Activated CD4-positive, CD25-positive, alpha-beta regulatory T cell (primary cell): ENCODE measurements around the gene RNMT.
"Not testable (repeated sequence)": the region's sequence is repeated elsewhere in the genome, so short reads cannot be mapped to it uniquely, and the experiment has no call there.

Source experiments
- DNase-seq, 4 experiments: peaks; one replicate each; lab custom pipeline; 2025; lab: John Stamatoyannopoulos, UW

Gene RNMT

DNA sequence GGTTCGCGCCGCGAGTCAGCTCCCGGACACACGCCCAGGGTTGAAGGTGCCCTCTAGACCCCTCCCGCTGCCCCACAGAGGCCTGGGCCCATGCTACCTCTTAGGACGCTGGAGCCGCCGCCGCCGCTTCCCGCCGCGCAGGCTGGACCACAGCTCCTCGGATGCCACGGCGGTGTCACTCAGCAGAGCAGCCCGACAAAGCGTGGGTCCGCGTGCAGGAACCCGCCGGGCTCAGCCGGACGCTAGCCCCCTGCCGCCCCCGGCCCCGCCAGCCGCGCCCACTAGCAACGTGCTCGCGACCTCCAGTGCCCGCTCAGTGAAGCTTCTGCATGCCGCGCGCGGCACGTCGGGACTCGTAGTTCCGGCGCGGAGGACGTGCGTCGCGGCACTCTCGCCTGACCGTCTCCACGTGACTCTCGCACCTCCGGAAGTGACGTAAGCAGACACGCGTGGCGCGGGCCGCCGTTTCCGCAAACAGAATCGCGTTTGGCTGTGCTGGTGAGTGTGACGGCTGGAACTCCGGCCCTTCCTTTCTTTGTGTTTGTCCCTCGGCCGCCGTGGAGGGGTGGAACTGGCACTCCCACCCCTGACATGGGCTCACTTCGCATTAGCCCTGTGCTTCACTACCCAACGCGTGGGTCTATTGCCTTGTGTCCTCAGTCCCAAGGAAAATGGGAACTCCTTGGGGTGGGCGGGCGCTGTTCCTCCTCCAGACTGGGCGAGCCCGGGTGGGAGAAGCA, at the start of gene RNMT, which contains the start of gene FAM210A:
TSS of gene RNMT (plus strand) at position 442 of the 740 bp plus-strand sequence. CDS start 4,845 bp downstream, outside the sequence.
TSS of gene FAM210A (minus strand) at position 327 of the 740 bp plus-strand sequence. CDS start 44,481 bp downstream, outside the sequence.
- peak; percentile 81 to 91 (median 90) for DNase-seq

DNA sequence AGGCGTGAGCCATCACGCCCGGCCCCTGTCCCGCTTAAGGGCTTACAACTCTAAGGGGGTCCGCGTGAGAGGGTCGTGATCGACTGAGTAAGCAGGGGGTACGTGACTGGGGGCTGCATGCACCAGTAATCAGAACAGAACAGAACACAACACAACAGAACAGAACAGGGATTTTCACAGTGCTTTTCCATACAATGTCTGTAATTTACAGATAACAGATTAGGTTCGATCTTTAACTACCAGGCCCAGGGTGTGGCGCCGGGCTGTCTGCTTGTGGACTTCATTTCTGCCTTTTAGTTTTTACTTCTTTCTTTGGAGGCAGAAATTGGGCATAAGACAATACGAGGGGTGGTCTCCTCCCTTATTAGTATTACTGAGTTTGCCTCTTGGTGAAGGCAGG, 49.1 kb upstream of the RNMT start:
- DNase-seq, result not testable (repeated sequence)

DNA sequence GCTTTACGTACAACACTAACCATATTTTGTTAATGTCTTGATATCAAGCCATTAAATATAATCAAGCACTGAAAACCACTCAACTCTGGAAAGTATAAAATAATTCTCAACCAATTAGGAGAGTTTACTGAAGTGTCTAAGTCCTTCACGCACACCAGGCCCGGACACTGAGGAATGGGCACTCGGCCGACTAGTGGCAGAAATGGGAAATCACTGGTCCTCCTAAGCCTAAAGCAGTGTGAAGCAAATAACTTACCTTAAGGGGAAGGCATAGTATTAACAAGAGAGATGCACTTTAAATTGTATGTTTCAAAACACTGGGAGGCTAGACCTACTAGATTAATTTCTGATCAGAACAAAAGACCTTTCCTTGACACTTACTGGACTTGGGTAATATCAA, 45.9 kb upstream of the RNMT start:
- DNase-seq, result no peak

DNA sequence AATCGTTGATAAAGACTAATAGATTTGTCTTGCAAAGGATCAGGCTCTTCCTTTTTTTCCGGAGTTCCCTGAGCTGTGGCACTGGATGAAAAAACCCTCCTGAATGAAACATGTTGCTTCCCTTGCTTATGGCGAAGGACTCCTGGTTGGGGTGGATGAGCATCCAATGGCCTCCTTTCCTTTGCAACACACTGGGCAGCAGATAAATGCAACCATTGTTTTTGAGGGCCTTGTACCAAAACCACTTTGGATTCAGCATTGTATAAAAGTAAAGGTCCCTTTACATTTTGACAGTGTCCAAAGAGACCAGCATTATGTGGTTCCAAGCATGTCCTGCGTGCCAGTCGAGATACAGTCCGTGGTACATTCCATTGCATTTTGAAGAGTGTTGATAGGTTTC, 44.8 kb upstream of the RNMT start:
- DNase-seq, result no peak

DNA sequence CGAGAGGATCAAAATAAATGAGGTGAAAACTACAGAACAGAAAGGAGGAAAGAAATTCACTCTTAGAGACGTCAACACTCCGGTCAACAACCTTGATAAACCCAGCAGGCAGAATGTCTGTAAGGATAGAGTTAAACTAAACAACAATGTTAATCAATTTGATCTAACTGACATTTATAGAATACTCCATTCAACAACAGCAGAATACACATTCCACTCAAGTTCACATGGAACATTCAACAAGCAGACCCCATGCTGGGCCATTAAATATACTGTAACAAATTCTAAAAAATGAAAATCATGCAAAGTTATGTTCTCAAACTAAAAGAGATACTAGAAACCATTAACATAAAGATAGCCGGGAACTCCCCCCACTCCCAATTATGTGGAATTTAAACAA, 41.9 kb upstream of the RNMT start:
- no peak for DNase-seq

DNA sequence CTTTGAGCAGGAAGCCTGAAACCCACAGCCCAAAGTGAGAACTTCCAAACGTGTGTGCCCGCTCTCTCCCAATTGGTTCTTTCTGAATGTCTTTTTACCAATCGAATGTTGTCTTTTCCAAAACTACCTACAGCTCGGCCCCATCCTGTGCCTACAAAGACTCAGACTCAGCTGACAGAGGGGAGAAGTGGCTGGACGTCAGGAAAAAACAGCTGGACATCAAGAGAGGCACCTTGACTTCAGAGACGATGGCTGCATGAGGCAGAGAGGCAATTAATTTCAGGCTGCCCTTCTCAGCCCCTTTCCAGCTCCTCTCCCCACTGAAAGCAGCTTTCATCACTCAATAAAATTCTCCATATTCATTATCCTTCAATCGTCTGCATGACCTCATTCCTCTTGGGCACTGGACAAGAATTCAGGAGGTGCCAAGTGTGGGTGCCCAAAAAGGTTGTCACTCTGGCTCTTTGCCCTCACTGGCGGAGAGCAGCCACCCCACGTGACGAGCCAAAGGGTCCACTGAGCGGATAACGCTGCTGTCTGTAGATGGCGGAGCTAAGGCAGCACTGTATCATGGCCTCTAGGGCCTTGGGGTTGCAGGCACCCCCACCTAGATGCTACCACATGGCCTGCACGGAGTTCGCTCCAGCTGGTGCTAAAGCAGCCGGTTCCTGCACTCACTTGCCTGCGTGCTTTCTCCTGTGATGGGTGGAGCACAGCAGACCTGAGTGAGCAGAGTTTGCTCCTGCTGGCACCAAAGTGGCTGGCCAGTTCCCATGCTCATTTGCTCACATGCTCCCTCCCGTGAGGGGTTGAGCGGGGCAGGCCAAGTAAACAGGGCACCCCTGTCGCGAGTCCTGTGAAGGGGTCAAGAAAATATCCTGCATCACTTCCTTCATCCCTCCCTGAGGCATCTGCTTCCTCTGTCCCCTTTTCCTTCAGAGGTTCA, 38.0 kb upstream of the RNMT start:
- no peak for DNase-seq

DNA sequence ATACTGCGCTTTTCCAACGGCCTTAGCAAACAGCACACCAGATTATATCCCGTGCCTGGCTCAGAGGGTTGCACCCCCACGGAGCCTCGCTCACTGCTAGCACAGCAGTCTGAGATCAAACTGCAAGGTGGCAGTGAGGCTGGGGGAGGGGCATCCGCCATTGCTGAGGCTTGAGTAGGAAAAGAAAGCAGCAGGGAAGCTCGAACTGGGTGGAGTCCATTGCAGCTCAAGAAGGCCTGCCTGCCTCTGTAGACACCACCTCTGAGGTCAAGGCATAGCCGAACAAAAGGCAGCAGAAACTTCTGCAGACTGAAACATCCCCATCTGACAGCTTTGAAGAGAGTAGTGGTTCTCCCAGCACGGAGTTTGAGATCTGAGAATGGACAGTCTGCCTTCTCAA, 36.4 kb upstream of the RNMT start:
- DNase-seq, result not testable (repeated sequence)

DNA sequence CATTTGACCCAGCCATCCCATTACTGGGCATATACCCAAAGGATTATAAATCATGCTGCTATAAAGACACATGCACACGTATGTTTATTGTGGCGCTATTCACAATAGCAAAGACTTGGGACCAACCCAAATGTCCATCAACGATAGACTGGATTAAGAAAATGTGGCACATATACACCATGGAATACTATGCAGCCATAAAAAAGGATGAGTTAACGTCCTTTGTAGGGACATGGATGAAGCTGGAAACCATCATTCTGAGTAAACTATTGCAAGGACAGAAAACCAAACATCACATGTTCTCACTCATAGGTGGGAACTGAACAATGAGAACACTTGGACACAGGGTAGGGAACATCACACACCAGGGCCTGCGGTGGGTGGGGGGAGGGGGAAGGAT, 31.1 kb upstream of the RNMT start:
- not testable (repeated sequence) for DNase-seq

DNA sequence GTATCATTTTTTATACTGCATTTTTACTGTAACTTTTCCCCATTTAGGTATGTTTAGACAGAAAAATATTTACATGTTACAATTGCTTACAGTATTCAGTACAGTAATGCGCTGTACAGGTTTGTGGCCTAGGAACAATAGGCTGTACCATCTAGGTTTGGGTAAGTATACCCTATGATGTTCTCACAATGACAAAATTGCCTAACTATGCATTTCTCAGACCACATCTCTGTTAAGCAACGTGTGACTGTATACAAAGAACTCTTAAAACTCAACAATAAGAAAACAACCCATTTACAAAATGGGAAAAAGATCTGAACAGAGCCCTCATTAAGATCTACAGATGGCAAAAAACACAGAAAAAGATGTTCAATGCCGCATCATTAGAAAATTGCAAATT, 29.5 kb upstream of the RNMT start:
- no peak for DNase-seq

DNA sequence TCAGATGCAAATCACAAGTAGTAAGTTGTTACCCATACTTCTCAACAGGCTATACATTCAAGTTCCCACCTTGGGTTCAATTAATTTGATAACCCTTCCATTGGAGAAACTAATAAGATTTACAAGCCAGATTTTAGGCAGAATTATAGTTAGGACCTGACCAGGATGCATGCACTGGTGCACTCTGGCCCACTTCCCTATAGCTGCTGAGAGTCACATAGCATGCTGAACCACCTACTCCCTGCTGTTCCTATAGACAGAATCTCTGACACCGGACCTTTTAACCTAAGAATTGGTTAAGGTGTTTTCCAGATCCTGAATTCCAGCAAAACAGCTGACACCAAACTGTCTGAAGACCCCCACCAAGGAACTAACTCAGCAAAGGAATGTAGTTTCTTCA, 26.3 kb upstream of the RNMT start:
- DNase-seq, result no peak

DNA sequence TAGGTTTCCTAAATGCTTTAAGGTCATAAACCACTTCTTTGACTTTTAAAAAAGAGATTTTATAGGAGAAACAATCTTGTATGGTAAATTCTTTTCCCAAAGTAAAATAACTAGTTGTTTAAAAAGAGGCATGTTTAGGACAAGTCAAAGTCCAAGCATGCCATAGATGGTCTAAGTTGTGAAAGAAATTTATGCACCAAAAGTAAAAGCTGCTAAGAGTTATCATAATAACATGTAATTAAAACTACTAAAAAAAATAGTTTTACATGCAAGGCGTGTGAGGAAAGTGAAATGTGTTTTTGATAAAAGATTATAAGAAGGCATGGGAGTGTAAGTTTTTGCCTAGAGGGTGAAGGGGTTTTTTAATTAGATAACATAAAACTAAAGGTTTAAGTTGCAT, 22.6 kb upstream of the RNMT start:
- no peak for DNase-seq

DNA sequence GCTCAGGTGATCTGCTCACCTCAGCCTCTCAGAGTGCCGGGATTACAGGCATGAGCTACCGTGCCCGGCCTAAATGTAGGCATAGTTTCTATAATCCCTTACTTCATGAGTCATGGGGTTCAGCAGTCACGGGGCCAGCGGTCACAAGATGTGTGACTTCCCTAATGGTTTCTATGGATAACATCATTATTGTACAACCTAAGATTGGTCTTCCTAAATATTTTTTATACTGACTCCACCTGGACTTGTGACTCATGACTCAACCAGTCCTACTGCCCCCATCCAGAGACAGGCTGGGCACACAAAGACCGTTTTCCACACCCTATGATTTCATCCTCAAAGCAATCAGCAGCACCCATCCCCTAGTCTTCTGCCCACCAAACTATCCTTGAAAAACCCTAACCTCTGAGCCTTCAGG, 16.1 kb upstream of the RNMT start:
- DNase-seq, result no peak

DNA sequence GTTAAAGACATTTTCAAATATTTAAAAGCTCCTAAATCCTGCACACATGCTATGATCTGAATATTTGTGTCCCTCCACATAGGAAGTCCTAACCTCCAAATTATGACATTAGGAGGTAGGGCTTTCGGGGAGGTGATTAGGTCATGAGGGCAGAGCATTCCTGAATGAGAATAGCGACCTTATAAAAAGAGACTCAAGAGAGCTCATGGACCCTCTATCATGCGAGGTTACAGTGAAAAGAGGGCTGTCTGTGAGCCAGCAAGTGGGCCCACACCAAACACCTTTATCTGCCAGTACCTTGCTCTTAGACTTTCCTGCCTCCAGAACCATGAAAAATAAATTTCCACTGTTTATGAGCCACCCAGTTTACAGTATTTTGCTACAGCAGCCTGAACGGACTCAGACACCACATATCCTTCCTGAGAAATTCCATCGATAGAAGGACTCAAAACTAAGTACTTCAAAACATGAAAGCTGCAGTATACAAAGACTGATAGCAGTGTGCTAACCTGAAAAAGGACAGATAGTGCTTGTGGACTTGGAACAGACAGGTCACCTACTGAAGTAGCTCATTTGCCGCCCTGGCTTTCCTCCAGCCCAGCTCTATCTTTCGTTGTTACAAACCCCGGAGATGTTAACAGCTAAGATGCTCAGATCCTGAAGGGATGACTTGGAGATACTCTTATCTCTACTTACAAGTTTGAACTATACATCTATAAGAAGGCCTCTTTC, 13.9 kb upstream of the RNMT start:
- DNase-seq, result no peak

DNA sequence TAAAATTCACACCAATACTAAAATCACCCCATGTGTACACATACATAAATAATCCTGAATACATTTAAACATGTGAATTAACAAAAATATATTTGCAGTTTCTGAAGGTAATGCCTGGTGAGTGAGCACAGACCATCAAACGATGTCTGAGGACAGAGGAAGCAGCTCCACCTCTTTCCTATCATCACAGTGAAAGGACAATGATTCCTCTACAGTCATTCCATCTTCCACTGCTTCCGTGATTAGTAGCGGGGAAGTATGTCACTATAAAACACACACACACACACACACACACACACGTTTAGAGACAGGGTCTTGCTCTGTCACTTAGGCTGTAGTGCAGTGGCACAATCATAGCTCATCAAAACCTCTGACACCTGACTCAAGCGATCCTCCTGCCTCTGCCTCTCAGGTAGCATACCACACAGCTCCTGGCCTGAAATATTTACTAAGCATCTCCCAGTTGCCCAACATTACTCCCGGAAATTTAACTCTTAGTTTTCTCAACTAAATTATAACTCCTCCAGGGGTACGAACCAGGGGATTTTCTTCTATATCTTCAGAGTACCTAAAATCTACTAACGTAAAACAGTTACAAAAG, 12.9 kb upstream of the RNMT start:
- DNase-seq, result no peak

DNA sequence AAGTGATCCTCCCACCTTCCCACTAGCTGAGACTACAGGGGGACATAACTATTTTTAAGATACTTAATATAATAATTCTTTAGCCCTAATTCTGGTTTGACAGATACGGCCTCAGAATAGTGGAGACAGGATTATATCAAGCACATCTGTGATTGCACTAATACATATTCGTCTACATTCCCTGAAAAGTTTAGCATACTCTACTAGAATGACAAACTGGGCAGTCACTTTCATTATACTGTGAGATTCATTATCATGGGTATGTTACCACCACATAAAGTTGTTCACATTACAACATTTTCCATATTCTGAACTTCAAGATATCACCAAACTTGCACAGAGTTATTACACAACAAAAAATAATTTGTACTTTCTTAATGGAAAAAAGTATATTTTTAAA, 11.1 kb upstream of the RNMT start:
- no peak for DNase-seq

DNA sequence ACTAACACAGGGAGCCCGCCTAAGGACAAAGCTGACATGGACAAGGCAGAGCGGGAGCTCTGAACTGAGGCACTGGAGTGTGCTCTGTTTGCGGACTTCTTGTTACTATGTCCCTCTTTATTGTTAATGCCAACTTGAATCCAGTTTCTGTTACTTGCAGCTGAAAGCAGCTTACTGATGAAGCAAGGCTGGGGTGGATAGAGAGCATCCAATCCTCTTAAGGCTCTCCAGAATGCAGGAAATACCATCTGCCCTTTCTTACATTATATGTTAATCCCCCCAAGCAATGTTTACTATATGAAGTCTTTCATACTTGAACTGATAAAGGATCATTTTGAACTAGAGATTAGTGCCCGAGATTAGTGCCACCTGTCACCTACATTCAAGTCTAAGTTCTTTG, 9.6 kb upstream of the RNMT start:
- DNase-seq, result no peak

DNA sequence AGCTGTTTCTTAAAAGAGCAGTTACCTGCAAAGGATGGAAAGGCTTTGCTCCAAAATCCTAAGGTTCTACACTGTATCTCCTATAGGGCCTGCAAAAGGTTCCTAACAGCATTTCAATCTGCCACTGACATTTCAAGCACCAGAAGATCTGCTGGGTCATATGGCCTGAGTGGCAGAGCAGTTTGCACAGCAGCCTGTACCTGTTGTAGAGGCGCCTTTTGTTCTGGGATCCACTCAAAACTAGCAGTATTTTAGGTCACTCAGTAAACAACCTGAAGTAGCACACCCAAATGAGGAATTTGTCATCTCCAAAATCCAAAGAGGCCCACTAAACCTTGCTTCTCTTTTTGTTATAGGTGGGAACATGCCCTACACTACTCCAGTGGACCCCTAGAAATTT, 6.3 kb upstream of the RNMT start:
- no peak for DNase-seq

DNA sequence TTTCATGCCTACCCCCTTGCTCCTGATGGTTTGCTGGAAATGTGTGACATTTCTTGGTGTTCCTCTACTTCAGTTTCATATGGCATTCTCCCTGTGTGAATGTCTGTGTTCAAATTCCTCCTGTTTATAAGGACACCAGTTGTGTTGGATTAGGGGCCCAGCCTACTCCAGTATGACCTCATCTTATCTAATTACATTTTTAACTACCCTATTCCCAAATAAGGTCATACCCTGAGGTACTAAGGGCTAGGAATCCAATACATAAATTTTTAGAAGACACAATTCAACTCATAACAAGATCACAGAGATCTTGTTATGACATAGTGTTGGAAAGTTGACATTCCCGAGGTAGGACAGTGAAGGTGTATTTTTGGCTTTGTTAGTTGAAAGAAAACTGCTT, 5.6 kb upstream of the RNMT start:
- DNase-seq, result no peak

DNA sequence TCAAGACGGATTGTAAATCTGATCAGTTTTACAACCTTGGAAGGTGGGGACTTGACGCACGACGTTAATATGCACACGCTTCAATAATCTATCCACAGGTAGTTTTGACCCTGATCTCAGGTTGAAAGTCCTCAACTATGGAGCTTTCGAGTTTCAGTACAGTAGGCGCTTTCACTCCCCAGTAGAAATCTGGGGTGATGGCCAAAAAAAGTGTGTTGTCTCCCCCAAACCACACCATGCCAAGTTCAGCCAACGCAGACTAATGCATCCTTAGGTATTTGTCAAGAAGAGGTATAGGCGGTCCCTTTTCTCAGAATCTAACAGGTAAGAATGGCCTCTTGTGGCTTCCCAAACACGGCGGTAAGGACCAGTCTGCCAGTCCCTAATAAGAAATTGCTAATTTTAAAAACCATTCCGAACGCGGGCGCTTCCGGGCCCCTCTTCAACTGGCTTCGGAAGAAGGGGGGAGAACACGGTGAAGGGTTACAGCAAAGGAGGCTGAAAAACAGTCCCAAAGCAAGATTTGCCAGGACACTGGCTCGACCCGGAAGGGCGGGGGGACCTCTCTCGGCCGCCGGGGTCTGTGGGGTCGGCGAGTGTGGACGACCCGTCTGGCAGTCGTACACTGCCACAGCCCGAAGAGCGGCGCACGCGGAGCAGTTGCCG, 774 bp upstream of the RNMT start:
- DNase-seq, result peak in 1 of 4 experiments; percentile 16

DNA sequence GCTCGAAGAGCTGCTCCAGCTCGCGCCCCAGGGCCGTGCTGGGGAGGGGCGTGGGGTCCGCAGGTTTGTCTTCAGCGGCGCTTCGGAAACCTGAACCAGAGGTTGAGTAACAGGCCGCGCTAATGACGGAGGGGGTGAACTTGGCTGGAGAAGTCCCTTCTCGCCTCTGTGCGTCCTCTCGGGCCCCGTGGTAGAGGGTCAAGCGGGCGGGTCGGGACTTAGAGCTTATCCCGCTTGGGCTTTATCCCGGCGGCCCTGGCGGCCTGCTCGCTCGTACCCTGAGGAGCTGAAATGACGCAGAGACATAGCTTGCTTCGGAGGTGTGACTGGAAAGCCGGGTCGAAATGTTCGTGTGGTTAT, 479 bp downstream of the RNMT start:
- peak in 2 of 4 experiments; percentile 11 to 23 for DNase-seq

DNA sequence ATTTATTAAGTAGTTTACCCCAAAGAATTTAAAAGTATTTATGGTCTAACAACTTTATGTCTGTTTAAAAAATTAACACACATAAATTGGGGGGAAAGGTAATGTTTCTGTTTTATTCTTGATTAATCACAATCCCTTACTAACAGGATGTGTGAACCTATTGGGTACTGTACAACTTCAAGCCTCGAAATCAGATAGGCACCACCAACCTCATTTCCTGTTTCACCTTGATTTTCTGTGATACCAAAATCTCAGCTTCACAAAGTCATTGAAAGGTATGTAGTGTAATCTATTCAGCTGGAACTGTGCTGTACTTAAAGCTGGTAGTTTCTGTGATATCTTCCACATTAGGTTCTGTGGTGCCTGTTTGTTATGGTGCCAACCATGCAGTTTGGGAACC, 4.0 kb downstream of the RNMT start:
- DNase-seq, result no peak
